ENCODE measurements around the gene AKAP12.
A peak's percentile ranks its signal among the peaks of the same experiment; 100 is the strongest.
"Not testable (repeated sequence)": the region's sequence is repeated elsewhere in the genome, so short reads cannot be mapped to it uniquely, and the experiment has no call there.

The AKAP12 gene

GRCh38 chr6:151313066-151313491, 73.3 kb downstream of the AKAP12 start:
- no peak for DNase-seq (ENCODE audit: low read depth)

GRCh38 chr6:151315661-151316060, 75.9 kb downstream of the AKAP12 start:
- DNase-seq (ENCODE audit: low read depth) = not testable (repeated sequence)

- peak; percentile 98 for DNase-seq (ENCODE audit: low read depth)
Measured at GRCh38 chr6:151317103-151317994, 77.6 kb downstream of the AKAP12 start.

- no peak for DNase-seq (ENCODE audit: low read depth)
Measured at GRCh38 chr6:151317995-151318365, 78.2 kb downstream of the AKAP12 start.

GRCh38 chr6:151320140-151320539, 80.4 kb downstream of the AKAP12 start:
- DNase-seq (ENCODE audit: low read depth) = no peak

- no peak for DNase-seq (ENCODE audit: low read depth)
Measured at GRCh38 chr6:151321438-151321837, 81.7 kb downstream of the AKAP12 start.

GRCh38 chr6:151322570-151322969, 82.8 kb downstream of the AKAP12 start:
- DNase-seq (ENCODE audit: low read depth) = no peak

- peak; percentile 77 for DNase-seq (ENCODE audit: low read depth)
Measured at GRCh38 chr6:151323791-151324487, 84.2 kb downstream of the AKAP12 start.

GRCh38 chr6:151324488-151324825, 84.7 kb downstream of the AKAP12 start:
- DNase-seq (ENCODE audit: low read depth) = no peak

GRCh38 chr6:151325075-151326050, 85.6 kb downstream of the AKAP12 start:
- DNase-seq (ENCODE audit: low read depth) = peak; percentile 79

- DNase-seq (ENCODE audit: low read depth) = peak; percentile 21
Measured at GRCh38 chr6:151326116-151326825, 86.5 kb downstream of the AKAP12 start.

- DNase-seq (ENCODE audit: low read depth) = peak; percentile 16
Measured at GRCh38 chr6:151327101-151327500, 87.3 kb downstream of the AKAP12 start.

- peak; percentile 34 for DNase-seq (ENCODE audit: low read depth)
Measured at GRCh38 chr6:151330130-151330696, 90.4 kb downstream of the AKAP12 start.

- DNase-seq (ENCODE audit: low read depth) = no peak
Measured at GRCh38 chr6:151335930-151336329, 96.2 kb downstream of the AKAP12 start.

- no peak for DNase-seq (ENCODE audit: low read depth)
Measured at GRCh38 chr6:151338651-151339200, 99.0 kb downstream of the AKAP12 start.

GRCh38 chr6:151339369-151339768, 99.6 kb downstream of the AKAP12 start:
- no peak for DNase-seq (ENCODE audit: low read depth)

- DNase-seq (ENCODE audit: low read depth) = no peak
Measured at GRCh38 chr6:151340219-151340978, 100.6 kb downstream of the AKAP12 start.

- DNase-seq (ENCODE audit: low read depth) = no peak
Measured at GRCh38 chr6:151341476-151342195, 101.9 kb downstream of the AKAP12 start.

- not testable (repeated sequence) for DNase-seq (ENCODE audit: low read depth)
Measured at GRCh38 chr6:151342750-151343149, 103.0 kb downstream of the AKAP12 start.
